ENCODE results near the gene TRPM6. TPM values are rescaled to one million over a fixed set of nuclear protein-coding genes. Genes with fewer than 3 reads are reported as not detected.
"Not testable (repeated sequence)": the region's sequence is repeated elsewhere in the genome, so short reads cannot be mapped to it uniquely, and the experiment has no call there.

Gene TRPM6
- total RNA-seq, 6 experiments from 2014 or later: not detected

- H3K27me3 Mint-ChIP-seq (ENCODE audit: insufficient read depth): peaks cover 1% of the 10 kb centered on the region
- no peaks in the 10 kb centered on the region for H3K36me3 Mint-ChIP-seq (ENCODE audit: low read depth)
Observed at GRCh38 chr9:74865177-74865576, 22.5 kb downstream of the TRPM6 start.

GRCh38 chr9:74861773-74862474, 25.8 kb downstream of the TRPM6 start:
- Mint-ChIP-seq H3K27ac (no peak overlapping the region), H3K4me3 (no peak overlapping the region), H3K36me3 (ENCODE audit: low read depth) (no peaks in the 10 kb centered on the region), H3K4me1 (ENCODE audit: low read depth) (0 out of 2 replicates have a peak, but pooled peaks cover 4% of the 10 kb centered on the region), H3K9me3 (no peaks in the 10 kb centered on the region), H3K27me3 (ENCODE audit: insufficient read depth) (peaks cover 1% of the 10 kb centered on the region)
- no peak for DNase-seq
- no peak for TF ChIP-seq CTCF (IDR thresholded peaks at IDR 0.05)

More at GRCh38 chr9:74865177-74865576, 22.5 kb downstream of the TRPM6 start:
- Mint-ChIP-seq H3K4me3 (no peak overlapping the region), H3K4me1 (ENCODE audit: low read depth) (no peaks in the 10 kb centered on the region), H3K27ac (no peak overlapping the region), H3K9me3 (no peaks in the 10 kb centered on the region)
- no peak for TF ChIP-seq CTCF (IDR thresholded peaks at IDR 0.05)
- no peak for DNase-seq

GRCh38 chr9:74861071-74861470, 26.6 kb downstream of the TRPM6 start:
- TF ChIP-seq CTCF (IDR thresholded peaks at IDR 0.05): no peak
- Mint-ChIP-seq H3K27me3 (ENCODE audit: insufficient read depth) (peaks cover 1% of the 10 kb centered on the region), H3K4me1 (ENCODE audit: low read depth) (0 out of 2 replicates have a peak, but pooled peaks cover 4% of the 10 kb centered on the region)

GRCh38 chr9:74860247-74860646, 27.5 kb downstream of the TRPM6 start:
- not testable (repeated sequence) for H3K36me3 Mint-ChIP-seq (ENCODE audit: low read depth); H3K27me3 Mint-ChIP-seq (ENCODE audit: insufficient read depth); H3K4me1 Mint-ChIP-seq (ENCODE audit: low read depth); DNase-seq; H3K9me3 Mint-ChIP-seq; H3K27ac Mint-ChIP-seq; H3K4me3 Mint-ChIP-seq

More at GRCh38 chr9:74861071-74861470, 26.6 kb downstream of the TRPM6 start:
- no peaks in the 10 kb centered on the region for H3K9me3 Mint-ChIP-seq
- no peak overlapping the region for H3K4me3 Mint-ChIP-seq
- no peak for DNase-seq
- no peak overlapping the region for H3K27ac Mint-ChIP-seq
- H3K36me3 Mint-ChIP-seq (ENCODE audit: low read depth): no peaks in the 10 kb centered on the region

GRCh38 chr9:74859786-74860185, 27.9 kb downstream of the TRPM6 start:
- H3K36me3 Mint-ChIP-seq (ENCODE audit: low read depth): no peaks in the 10 kb centered on the region
- no peak for TF ChIP-seq CTCF (IDR thresholded peaks at IDR 0.05)
- H3K27ac Mint-ChIP-seq: no peak overlapping the region
- DNase-seq: no peak
- no peak overlapping the region for H3K4me3 Mint-ChIP-seq
- H3K27me3 Mint-ChIP-seq (ENCODE audit: insufficient read depth): peaks cover 1% of the 10 kb centered on the region
- 0 out of 2 replicates have a peak, but pooled peaks cover 4% of the 10 kb centered on the region for H3K4me1 Mint-ChIP-seq (ENCODE audit: low read depth)
- H3K9me3 Mint-ChIP-seq: no peaks in the 10 kb centered on the region

GRCh38 chr9:74858751-74859414, 28.8 kb downstream of the TRPM6 start:
- no peaks in the 10 kb centered on the region for H3K9me3 Mint-ChIP-seq
- H3K4me1 Mint-ChIP-seq (ENCODE audit: low read depth): 0 out of 2 replicates have a peak, but pooled peaks cover 4% of the 10 kb centered on the region
- no peak overlapping the region for H3K4me3 Mint-ChIP-seq
- DNase-seq: no peak
- no peak for TF ChIP-seq CTCF (IDR thresholded peaks at IDR 0.05)
- no peak overlapping the region for H3K27ac Mint-ChIP-seq
- peaks cover 1% of the 10 kb centered on the region; the same call in 1 of the 2 replicates for H3K27me3 Mint-ChIP-seq (ENCODE audit: insufficient read depth)
- no peaks in the 10 kb centered on the region for H3K36me3 Mint-ChIP-seq (ENCODE audit: low read depth)
